Neural cell (in vitro differentiated cells): Measurements from ENCODE around the gene ERBB4. TPM values are rescaled to one million over a fixed set of nuclear protein-coding genes. Genes with fewer than 3 reads are reported as not detected.

Experiments
- H2AFZ ChIP-seq: fragments of 200-600, 300-800 bp; sonication (generic), shearing (Covaris generic); 2 replicates; pipeline ENCODE4 v1.6.0; 2014; ENCODE audit warnings: low read depth, mild to moderate bottlenecking, antibody characterized with exemption, low read length, moderate library complexity
- H3F3A ChIP-seq: fragments of 200-600 bp; shearing (Covaris generic); 2 replicates; pipeline ENCODE4 v1.6.1; 2016; ENCODE audit warnings: mild to moderate bottlenecking, moderate library complexity, mixed read lengths, antibody characterized with exemption, low read length; ENCODE audit not compliant: insufficient read depth, poor library complexity, severe bottlenecking
- H3K27ac ChIP-seq: fragments of 200-600, 300-800 bp; sonication (generic), shearing (Covaris generic); 2 replicates; pipeline ENCODE4 v1.5.1; 2014; ENCODE audit warnings: mild to moderate bottlenecking, low read length, moderate library complexity
- H3K27me3 ChIP-seq: fragments of 300-800, 200-600 bp; sonication (generic), shearing (Covaris generic); 2 replicates; pipeline ENCODE4 v1.6.0; 2014; ENCODE audit warnings: mild to moderate bottlenecking, low read depth, low read length, moderate library complexity; ENCODE audit not compliant: insufficient read depth
- H3K36me3 ChIP-seq: fragments of 300-800, 200-600 bp; sonication (generic), shearing (Covaris generic); 2 replicates; pipeline ENCODE4 v1.5.1; 2014; ENCODE audit warnings: mild to moderate bottlenecking, antibody characterized with exemption, low read length, moderate library complexity; ENCODE audit not compliant: insufficient read depth
- H3K4me2 ChIP-seq: fragments of 300-800, 200-600 bp; sonication (generic), shearing (Covaris generic); 2 replicates; pipeline ENCODE4 v1.6.0; 2014; ENCODE audit warnings: mild to moderate bottlenecking, low read length
- H3K4me3 ChIP-seq: fragments of 300-800, 200-600 bp; sonication (generic), shearing (Covaris generic); 2 replicates; pipeline ENCODE4 v1.5.1; 2014; ENCODE audit warnings: mild to moderate bottlenecking, low read length, moderate library complexity
- H3K79me2 ChIP-seq: fragments of 200-600 bp; shearing (Covaris generic); replicated peaks from 2 replicates; pipeline ENCODE4 v1.6.0; 2014; ENCODE audit warnings: mild to moderate bottlenecking, low read length, moderate library complexity; ENCODE audit not compliant: insufficient read depth
- H3K9ac ChIP-seq: fragments of 300-800, 200-600 bp; sonication (generic), shearing (Covaris generic); 2 replicates; pipeline ENCODE4 v1.6.1; 2016; ENCODE audit warnings: mild to moderate bottlenecking, low read length, mixed read lengths
- H3K9me2 ChIP-seq: fragments of 200-600 bp; shearing (Covaris generic); 2 replicates; pipeline ENCODE4 v1.6.1; 2016; ENCODE audit warnings: mild to moderate bottlenecking, low read length, mixed read lengths; ENCODE audit not compliant: insufficient read depth
- H3K9me3 ChIP-seq: fragments of 200-600, 300-800 bp; sonication (generic), shearing (Covaris generic); 2 replicates; pipeline ENCODE4 v1.6.1; 2016; ENCODE audit warnings: mild to moderate bottlenecking, mixed run types, low read length, moderate library complexity, mixed read lengths
- H4K20me1 ChIP-seq: fragments of 200-600 bp; shearing (Covaris generic); 2 replicates; pipeline ENCODE4 v1.6.1; 2016; ENCODE audit warnings: mild to moderate bottlenecking, mixed run types; ENCODE audit not compliant: insufficient read depth
- EP300 ChIP-seq: fragments of 450-650 bp; conservative IDR thresholded peaks from 2 replicates; pipeline ENCODE4 v1.6.1; 2014; ENCODE audit warnings: antibody characterized with exemption, mild to moderate bottlenecking, moderate library complexity; ENCODE audit not compliant: poor library complexity, severe bottlenecking
- EZH2 ChIP-seq: fragments of 200-600, 300-800 bp; shearing (Covaris generic), sonication (generic); IDR thresholded peaks from 2 replicates; pipeline ENCODE4 v1.6.1; 2014; ENCODE audit warnings: antibody characterized with exemption, low read length, borderline replicate concordance, mild to moderate bottlenecking; ENCODE audit not compliant: insufficient read depth, poor library complexity, severe bottlenecking
- MXI1 ChIP-seq: fragments of 450-650 bp; conservative IDR thresholded peaks from 2 replicates; pipeline ENCODE4 v1.6.1; 2014; ENCODE audit warnings: antibody characterized with exemption, mild to moderate bottlenecking; ENCODE audit not compliant: poor library complexity, severe bottlenecking
- POLR2AphosphoS5 ChIP-seq: IDR thresholded peaks from 2 replicates; pipeline ENCODE4 v1.6.1; 2012
- RAD21 ChIP-seq: fragments of 450-650 bp; conservative IDR thresholded peaks from 2 replicates; pipeline ENCODE4 v1.6.1; 2014; ENCODE audit warnings: antibody characterized with exemption, mild to moderate bottlenecking, moderate library complexity
- REST ChIP-seq: IDR thresholded peaks from 2 replicates; pipeline ENCODE4 v1.6.1; 2012; ENCODE audit warnings: borderline replicate concordance
- SMC3 ChIP-seq: fragments of 450-650 bp; conservative IDR thresholded peaks from 2 replicates; pipeline ENCODE4 v1.6.1; 2014; ENCODE audit warnings: antibody characterized with exemption, mild to moderate bottlenecking, moderate library complexity; ENCODE audit not compliant: poor library complexity
- TAF1 ChIP-seq: IDR thresholded peaks from 2 replicates; pipeline ENCODE4 v1.6.1; 2012; ENCODE audit warnings: low read depth
- polyA plus RNA-seq: library from polyadenylated mRNA; depleted of rRNA; stranded (reverse); fragments of >200 nt; gene quantifications from 2 replicates; pipeline ENCODE4 v1.2.3, GENCODE V29; 2014

The ERBB4 gene
- polyA plus RNA-seq, 1 donor from 2014 or later: 0.69 TPM

GRCh38 chr2:212337486-212338343 lies 200.9 kb downstream of the ERBB4 start:
- Histone ChIP-seq H3K27ac (no peak overlapping the region), H3K36me3 (no peaks in the 10 kb centered on the region), H3K4me2 (no peak overlapping the region), H4K20me1 (no peaks in the 10 kb centered on the region), H3K9ac (no peak overlapping the region), H3K9me3 (no peaks in the 10 kb centered on the region), H3K27me3 (no peaks in the 10 kb centered on the region), H3K9me2 (no peaks in the 10 kb centered on the region), H3F3A (no peaks in the 10 kb centered on the region), H3K79me2 (no peaks in the 10 kb centered on the region), H3K4me3 (no peak overlapping the region), H2AFZ (no peak overlapping the region)
- no peak for TF ChIP-seq REST
- no peak for TF ChIP-seq MXI1
- TF ChIP-seq TAF1: no peak
- no peak for TF ChIP-seq POLR2AphosphoS5
- TF ChIP-seq EP300: no peak
- TF ChIP-seq RAD21: no peak

DNA sequence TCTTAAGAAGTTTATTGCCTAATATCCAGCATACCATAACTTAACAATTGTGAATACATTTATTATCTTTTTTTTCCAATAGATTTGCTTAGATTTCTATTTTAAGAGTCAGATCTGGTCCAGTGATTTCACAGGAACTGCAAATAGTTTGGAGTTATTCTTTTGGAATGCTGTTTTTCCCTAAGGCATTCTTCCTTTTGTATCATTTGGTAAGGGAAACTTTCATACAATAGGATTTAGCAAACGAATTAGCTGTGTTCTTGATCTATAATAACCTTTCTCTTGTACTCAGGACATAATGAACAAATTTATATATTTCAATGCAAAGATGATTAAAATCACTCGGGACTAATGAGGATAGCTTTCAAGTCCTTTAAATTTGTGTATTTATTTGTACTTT lies 201.6 kb downstream of the ERBB4 start:
- Histone ChIP-seq H3K36me3 (no peaks in the 10 kb centered on the region), H3K27me3 (no peaks in the 10 kb centered on the region), H3K79me2 (no peaks in the 10 kb centered on the region), H3K9me3 (no peaks in the 10 kb centered on the region), H2AFZ (no peak overlapping the region), H3K4me3 (no peak overlapping the region), H3K4me2 (no peak overlapping the region), H3K27ac (no peak overlapping the region), H3F3A (no peaks in the 10 kb centered on the region), H3K9me2 (no peaks in the 10 kb centered on the region), H4K20me1 (no peaks in the 10 kb centered on the region), H3K9ac (no peak overlapping the region)
- TF ChIP-seq TAF1 (no peak), MXI1 (no peak), SMC3 (no peak), EZH2 (no peak), REST (no peak)
